Activated gamma-delta T cell (primary cell): ENCODE data around the gene LYZL2.
"Not testable (repeated sequence)": the region's sequence is repeated elsewhere in the genome, so short reads cannot be mapped to it uniquely, and the experiment has no call there.

ENCODE experiments used
- DNase-seq: peaks from one replicate; lab custom pipeline; 2025; lab: John Stamatoyannopoulos, UW

LYZL2 gene

GRCh38 chr10:30639946-30640786 lies 10.6 kb upstream of the LYZL2 start:
- DNase-seq, result no peak

GRCh38 chr10:30637881-30638467 lies 8.4 kb upstream of the LYZL2 start:
- DNase-seq, result no peak

GRCh38 chr10:30631188-30631587 lies 1.6 kb upstream of the LYZL2 start:
- no peak for DNase-seq

- no peak for DNase-seq
These were observed 1.0 kb upstream of the LYZL2 start for GRCh38 chr10:30630571-30630970.

- not testable (repeated sequence) for DNase-seq
These were observed 977 bp downstream of the LYZL2 start for GRCh38 chr10:30628576-30628975.

- DNase-seq, result not testable (repeated sequence)
These were observed 2.7 kb downstream of the LYZL2 start for GRCh38 chr10:30626837-30627236.

- not testable (repeated sequence) for DNase-seq
These were observed 3.4 kb downstream of the LYZL2 start for GRCh38 chr10:30626196-30626595.

- no peak for DNase-seq
These were observed 4.5 kb downstream of the LYZL2 start for GRCh38 chr10:30625080-30625479.

GRCh38 chr10:30619966-30620365 lies 9.6 kb downstream of the LYZL2 start:
- DNase-seq, result no peak

- no peak for DNase-seq
These were observed 12.5 kb downstream of the LYZL2 start for GRCh38 chr10:30617070-30617469.

- not testable (repeated sequence) for DNase-seq
These were observed 18.5 kb downstream of the LYZL2 start for GRCh38 chr10:30611041-30611440.

GRCh38 chr10:30607814-30608213 lies 21.7 kb downstream of the LYZL2 start:
- DNase-seq, result no peak

- no peak for DNase-seq
These were observed 23.2 kb downstream of the LYZL2 start for GRCh38 chr10:30606313-30606712.

- not testable (repeated sequence) for DNase-seq
These were observed 24.0 kb downstream of the LYZL2 start for GRCh38 chr10:30605341-30606121.

GRCh38 chr10:30603589-30603988 lies 26.0 kb downstream of the LYZL2 start:
- no peak for DNase-seq

- no peak for DNase-seq
These were observed 26.8 kb downstream of the LYZL2 start for GRCh38 chr10:30602747-30603146.

- no peak for DNase-seq
These were observed 29.5 kb downstream of the LYZL2 start for GRCh38 chr10:30600005-30600404.

GRCh38 chr10:30598105-30598776 lies 31.3 kb downstream of the LYZL2 start:
- DNase-seq, result no peak

GRCh38 chr10:30597433-30597824 lies 32.1 kb downstream of the LYZL2 start:
- not testable (repeated sequence) for DNase-seq

GRCh38 chr10:30596493-30597432 lies 32.8 kb downstream of the LYZL2 start:
- not testable (repeated sequence) for DNase-seq

- DNase-seq, result no peak
These were observed 33.5 kb downstream of the LYZL2 start for GRCh38 chr10:30596013-30596412.
